ENCODE data around the gene CSNK1G1.
"Not testable (repeated sequence)": the region's sequence is repeated elsewhere in the genome, so short reads cannot be mapped to it uniquely, and the experiment has no call there.

Gene CSNK1G1

GRCh38 chr15:64355944-64356709, at the start of gene CSNK1G1:
CSNK1G1 (minus strand) TSS chr15:64356173; CDS start chr15:64300499, 55,674 bp downstream.
- peak; percentile 98 for DNase-seq

DNA sequence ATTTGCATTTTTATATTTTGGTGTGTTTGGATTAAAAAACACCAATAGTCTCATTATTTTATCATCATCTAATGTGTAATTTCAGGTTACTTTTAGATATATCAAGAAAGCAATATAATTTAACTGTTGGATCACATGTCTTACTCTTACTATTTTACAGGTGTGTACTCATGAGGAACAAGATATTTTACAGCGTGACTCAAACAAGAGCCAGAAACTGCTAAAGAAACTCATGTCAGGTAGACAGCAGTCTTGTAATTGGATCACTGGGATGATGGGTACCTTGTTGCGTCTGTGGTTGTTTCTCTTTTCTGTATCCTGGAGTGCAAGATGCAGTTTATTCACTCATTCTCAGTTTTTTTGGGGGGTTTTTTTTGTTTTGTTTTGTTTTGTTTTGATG, 44.6 kb upstream of the CSNK1G1 start:
- DNase-seq: no peak

GRCh38 chr15:64398575-64398974, 42.6 kb upstream of the CSNK1G1 start:
- peak; percentile 42 for DNase-seq

- DNase-seq: no peak
These were observed 40.8 kb upstream of the CSNK1G1 start for GRCh38 chr15:64396789-64397188.

GRCh38 chr15:64392471-64392870, 36.5 kb upstream of the CSNK1G1 start:
- DNase-seq: not testable (repeated sequence)

GRCh38 chr15:64389036-64389435, 33.1 kb upstream of the CSNK1G1 start:
- no peak for DNase-seq

- DNase-seq: peak; percentile 97
These were observed 31.7 kb upstream of the CSNK1G1 start, which contains the start of gene TRIP4 for GRCh38 chr15:64387562-64388168. TRIP4 (plus strand) TSS chr15:64387836; CDS start chr15:64387864, 28 bp downstream.

- no peak for DNase-seq
These were observed 30.3 kb upstream of the CSNK1G1 start for GRCh38 chr15:64386291-64386690.

- DNase-seq: no peak
These were observed 27.8 kb upstream of the CSNK1G1 start for GRCh38 chr15:64383760-64384159.

DNA sequence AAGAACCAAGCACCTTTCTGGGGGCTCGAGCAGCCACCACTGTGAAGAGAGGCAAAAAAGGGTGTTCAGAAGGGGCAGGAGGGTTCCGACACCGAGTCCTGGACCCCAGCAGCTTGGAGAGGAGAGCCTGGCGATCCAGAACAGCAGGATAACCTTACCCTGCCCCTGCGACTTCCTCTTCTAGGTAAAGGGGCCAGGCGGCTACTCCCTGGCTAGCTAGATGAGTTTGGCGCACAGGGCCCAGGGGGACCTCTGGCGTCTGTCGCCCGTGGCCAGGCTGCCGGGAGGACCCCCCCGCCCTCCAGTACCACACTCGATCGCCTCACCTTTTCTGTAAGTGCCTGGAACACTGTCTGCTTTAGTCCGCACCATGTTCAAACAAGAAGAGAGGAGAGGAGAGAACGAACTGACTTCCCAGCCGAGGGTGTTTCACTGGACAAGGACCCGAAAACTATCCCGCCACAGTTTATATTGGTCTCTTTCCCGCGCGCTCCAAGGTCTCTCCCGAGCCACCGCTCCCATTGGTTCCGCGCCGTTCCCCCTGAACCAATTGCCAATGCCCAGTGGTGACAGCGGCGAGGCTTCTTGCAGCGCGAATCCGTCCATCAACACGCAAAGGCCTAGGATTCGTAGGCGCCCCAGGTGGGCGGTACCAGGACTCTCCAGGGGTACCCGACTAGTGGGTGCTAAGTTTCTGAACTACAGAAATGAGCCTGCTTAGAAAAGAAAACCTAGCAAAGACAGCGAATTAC, 25.2 kb upstream of the CSNK1G1 start, which contains the start of gene PCLAF:
Gene PCLAF, minus strand, starts transcription at position 442 of the 752 bp plus-strand sequence. Its CDS starts 70 bp downstream, at position 372.
- peak; percentile 96 for DNase-seq

DNA sequence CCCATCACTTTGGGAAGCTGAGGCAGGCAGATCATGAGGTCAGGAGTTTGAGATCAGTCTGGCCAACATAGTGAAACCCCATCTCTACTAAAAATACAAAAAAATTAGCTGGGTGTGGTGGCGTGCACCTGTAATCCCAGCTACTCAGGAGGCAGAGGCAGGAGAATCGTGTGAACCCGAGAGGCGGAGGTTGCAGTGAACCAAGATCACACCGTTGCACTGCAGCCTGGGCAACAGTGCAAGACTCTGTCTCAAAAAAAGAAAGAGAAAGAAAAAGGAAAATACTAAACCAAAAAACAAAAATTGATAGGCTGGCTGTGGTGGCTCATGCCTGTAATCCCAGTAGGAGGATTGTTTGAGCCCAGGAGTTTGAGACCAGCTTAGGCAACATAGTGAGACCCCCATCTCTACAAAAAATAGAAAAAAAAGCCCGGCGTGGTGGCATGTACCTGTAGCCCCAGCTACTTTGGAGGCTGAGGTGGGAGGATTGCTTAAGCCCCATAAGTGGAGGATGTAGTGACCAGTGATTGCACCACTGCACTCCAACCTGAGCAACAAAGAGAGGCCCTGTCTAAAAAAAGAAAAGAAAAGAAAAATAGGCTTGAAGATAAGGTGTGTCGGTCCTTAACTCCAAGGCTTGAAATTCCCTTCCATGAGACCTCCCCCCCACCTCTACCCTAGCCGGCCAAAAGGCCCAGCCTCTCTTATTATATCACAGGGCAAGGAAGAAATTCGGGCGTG, 24.3 kb upstream of the CSNK1G1 start:
- DNase-seq: not testable (repeated sequence)

DNA sequence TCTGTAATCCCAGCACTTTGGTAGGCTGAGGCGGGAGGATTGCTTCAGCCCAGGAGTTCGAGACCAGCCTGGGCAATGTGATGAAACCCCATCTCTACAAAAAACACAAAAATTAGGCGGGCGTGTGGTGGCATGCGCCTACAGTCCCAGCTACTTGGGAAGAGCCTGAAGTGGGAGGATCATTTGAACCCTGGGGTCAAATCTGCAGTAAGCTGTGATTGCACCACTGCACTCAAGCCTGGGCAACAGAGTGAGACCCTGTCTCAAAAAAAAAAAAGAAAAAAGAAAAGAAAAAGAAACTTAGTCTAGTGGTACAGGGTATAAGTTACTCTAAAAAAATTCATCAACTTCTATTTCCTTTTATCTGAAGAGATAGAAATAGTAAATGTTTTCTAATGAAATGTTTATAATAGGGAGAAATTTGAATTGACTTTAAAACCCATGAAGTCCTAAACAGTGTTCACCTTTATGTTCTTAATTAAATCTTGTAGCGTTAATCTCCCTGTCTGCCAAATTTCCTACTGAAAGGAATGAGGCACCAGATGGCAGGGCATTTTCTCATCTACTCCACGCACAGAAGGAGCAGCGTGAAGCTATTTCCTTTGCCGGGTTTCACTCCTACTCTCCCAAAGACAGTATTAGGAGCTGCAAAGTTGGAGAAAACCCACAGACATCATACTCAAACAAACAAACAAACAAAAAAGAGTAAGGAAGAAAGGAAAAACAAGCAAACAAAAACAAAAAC, 23.4 kb upstream of the CSNK1G1 start:
- DNase-seq: peak; percentile 15

DNA sequence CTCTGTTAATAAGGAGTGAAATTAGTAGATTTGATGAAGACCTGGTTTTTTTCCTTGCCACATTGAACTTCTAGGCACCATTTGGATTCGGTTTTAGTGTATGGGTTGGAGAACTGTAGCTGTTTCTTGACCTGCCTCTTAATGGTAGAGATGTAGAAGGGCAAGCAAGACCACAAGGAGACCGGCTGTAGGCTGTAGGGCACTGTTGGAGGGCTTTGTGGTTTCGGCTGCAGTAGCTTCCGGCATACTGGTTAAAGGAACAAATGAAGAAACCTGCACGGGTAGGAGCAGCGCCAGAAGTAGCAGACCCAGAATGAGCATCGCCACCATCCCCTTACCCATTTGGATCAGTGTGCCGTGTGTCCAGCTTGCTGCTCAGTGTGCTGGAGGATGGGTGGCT, 17.4 kb upstream of the CSNK1G1 start:
- no peak for DNase-seq

- DNase-seq: not testable (repeated sequence)
These were observed 15.4 kb upstream of the CSNK1G1 start for GRCh38 chr15:64371383-64371782.

- DNase-seq: no peak
These were observed 13.2 kb upstream of the CSNK1G1 start for GRCh38 chr15:64369078-64369607.

GRCh38 chr15:64361259-64361658, 5.3 kb upstream of the CSNK1G1 start:
- no peak for DNase-seq

- DNase-seq: no peak
These were observed 702 bp upstream of the CSNK1G1 start for GRCh38 chr15:64356710-64357040.

GRCh38 chr15:64355348-64355943, 527 bp downstream of the CSNK1G1 start:
- no peak for DNase-seq

DNA sequence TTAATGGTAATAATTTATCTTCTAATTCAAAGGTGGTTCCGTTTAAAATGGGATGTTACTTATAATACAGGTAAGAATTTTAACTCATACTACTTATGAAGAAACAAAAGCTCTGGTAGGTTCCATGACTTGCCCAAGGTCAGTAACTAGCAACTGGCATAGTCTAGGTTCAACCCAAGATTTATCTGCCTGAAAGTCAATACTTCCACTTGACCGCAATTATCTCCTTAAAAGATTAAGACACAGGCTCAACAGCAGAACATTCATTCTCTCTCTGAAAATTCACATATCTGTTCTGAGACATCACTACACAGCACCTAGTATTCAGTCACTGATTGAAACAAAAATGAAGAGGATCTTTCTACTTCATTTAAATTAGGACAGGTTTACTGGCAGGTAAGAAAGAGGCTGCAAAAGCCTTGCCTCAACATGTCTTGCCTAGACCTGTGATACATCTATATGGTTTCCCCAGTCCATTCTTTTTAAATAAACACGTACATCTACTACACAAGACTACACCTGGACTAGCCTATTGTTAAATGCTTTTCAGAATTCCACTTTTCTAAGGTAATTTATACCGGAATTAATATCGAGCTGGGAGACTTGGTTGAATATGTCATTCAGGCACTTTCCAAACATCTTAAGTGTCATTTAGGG, 1.2 kb downstream of the CSNK1G1 start:
- no peak for DNase-seq

GRCh38 chr15:64351265-64351664, 4.7 kb downstream of the CSNK1G1 start:
- peak; percentile 19 for DNase-seq

DNA sequence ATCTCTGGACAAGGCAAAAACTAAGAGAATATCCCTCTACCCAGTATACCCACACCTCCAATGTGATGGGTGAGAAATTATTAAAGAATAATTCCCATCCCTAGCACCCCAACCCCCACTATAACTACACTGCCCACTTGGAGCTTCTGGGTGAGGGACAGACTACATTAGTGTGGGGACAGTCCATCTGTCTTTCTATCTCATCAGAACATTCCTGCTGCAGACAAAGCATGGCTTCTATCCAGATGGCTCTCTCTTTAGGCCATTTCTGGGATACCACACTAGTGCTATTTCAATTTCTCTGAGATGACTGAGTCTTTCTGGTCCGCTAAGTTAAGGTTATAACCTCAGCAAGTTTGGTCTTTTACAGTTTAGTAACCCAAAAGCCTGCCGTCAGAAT, 6.6 kb downstream of the CSNK1G1 start:
- DNase-seq: no peak
